Gastroesophageal sphincter (tissue), 3 donors: ENCODE data around the gene CT45A5.

Source experiments
- POLR2A ChIP-seq, 2 donors: fragments of 450-650 bp; IDR thresholded peaks; one replicate each; pipeline ENCODE4 v1.6.1; 2017; ENCODE audit warnings: antibody characterized with exemption in 2 of 2, mild to moderate bottlenecking in 2 of 2, moderate library complexity in 1 of 2
- POLR2AphosphoS5 ChIP-seq: sonication (generic); formaldehyde crosslinking; IDR thresholded peaks from one replicate; pipeline ENCODE4 v1.6.1; 2017; ENCODE audit warnings: antibody characterized with exemption
- TF ChIP-seq, protein P1 (sequence below), 4 experiments: fragments of 200-600 bp in 2 of 4; fragments of 450-650 bp in 2 of 4; sonication (generic) in 1 of 4; IDR thresholded peaks; one replicate each; pipeline ENCODE4 v1.5.1; 2017 to 2019; ENCODE audit warnings: antibody characterized with exemption in 4 of 4, mild to moderate bottlenecking in 2 of 4, moderate library complexity in 2 of 4

DNA sequence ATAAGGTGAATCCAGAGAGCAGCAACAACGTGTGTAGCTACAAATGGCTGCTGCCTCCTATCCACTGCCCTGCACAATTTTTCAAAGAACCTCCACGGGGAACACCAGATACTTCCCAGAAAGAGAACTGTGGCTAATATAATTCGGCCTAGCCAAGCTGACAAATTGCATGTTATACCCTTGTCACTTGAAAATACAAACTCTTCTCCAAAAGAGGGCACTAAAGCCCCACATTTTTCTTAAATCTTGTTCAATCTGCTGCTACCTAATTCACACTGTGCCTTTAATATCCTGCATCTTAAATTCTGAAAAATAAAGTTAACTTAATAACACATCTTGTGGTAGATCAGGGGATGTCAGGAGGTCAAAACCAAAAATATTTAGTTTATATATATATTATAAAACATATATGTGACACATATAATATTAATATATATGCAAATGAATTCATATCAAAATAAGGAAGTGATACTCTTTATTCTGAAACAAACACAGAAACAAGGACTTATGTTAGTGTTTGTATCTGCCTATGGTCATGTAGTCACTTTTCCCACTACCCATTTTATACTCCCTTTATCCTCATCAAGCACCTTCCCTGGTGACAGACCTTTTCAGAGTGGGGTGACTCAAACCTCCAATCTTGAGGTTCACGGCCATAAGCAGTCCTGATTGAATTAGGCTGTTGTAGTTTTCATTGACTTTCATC lies 47.8 kb downstream of the CT45A5 start:
- TF ChIP-seq, protein P1, sequence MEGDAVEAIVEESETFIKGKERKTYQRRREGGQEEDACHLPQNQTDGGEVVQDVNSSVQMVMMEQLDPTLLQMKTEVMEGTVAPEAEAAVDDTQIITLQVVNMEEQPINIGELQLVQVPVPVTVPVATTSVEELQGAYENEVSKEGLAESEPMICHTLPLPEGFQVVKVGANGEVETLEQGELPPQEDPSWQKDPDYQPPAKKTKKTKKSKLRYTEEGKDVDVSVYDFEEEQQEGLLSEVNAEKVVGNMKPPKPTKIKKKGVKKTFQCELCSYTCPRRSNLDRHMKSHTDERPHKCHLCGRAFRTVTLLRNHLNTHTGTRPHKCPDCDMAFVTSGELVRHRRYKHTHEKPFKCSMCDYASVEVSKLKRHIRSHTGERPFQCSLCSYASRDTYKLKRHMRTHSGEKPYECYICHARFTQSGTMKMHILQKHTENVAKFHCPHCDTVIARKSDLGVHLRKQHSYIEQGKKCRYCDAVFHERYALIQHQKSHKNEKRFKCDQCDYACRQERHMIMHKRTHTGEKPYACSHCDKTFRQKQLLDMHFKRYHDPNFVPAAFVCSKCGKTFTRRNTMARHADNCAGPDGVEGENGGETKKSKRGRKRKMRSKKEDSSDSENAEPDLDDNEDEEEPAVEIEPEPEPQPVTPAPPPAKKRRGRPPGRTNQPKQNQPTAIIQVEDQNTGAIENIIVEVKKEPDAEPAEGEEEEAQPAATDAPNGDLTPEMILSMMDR (IDR thresholded peaks at IDR 0.05): no peak
- TF ChIP-seq POLR2AphosphoS5: no peak
- no peak for TF ChIP-seq POLR2A (IDR thresholded peaks at IDR 0.05)
